Measurements from ENCODE around the gene IMPA2. TPM values are rescaled to one million over a fixed set of nuclear protein-coding genes. Genes with fewer than 3 reads are reported as not detected.

Gene IMPA2
- total RNA-seq, 1 donor from 2014 or later: 56.3 TPM

- H3K36me3 Mint-ChIP-seq: peaks cover 10% of the 10 kb centered on the region
- no peak for TF ChIP-seq CTCF (conservative IDR thresholded peaks at IDR 0.05)
- DNase-seq (ENCODE audit: extremely low spot score, unreplicated experiment): no peak
- H3K4me1 Mint-ChIP-seq (ENCODE audit: unreplicated experiment): peaks cover 26% of the 10 kb centered on the region
- H3K9me3 Mint-ChIP-seq: no peaks in the 10 kb centered on the region
- H3K27me3 Mint-ChIP-seq: no peaks in the 10 kb centered on the region
- no peak overlapping the region for H3K4me3 Mint-ChIP-seq
- H3K27ac Mint-ChIP-seq: no peak overlapping the region
These were observed 32.8 kb downstream of the IMPA2 start for GRCh38 chr18:12014086-12014485.

- H3K4me1 Mint-ChIP-seq (ENCODE audit: unreplicated experiment): peaks cover 26% of the 10 kb centered on the region
- no peak overlapping the region for H3K4me3 Mint-ChIP-seq
- no peaks in the 10 kb centered on the region for H3K27me3 Mint-ChIP-seq
- no peak for DNase-seq (ENCODE audit: extremely low spot score, unreplicated experiment)
- H3K9me3 Mint-ChIP-seq: no peaks in the 10 kb centered on the region
- peak overlapping the region; percentile 42 for H3K27ac Mint-ChIP-seq
- no peak for TF ChIP-seq CTCF (conservative IDR thresholded peaks at IDR 0.05)
- peaks cover 10% of the 10 kb centered on the region for H3K36me3 Mint-ChIP-seq
These were observed 33.5 kb downstream of the IMPA2 start for GRCh38 chr18:12014521-12015415.

- peaks cover 11% of the 10 kb centered on the region for H3K36me3 Mint-ChIP-seq
- no peaks in the 10 kb centered on the region for H3K27me3 Mint-ChIP-seq
- H3K27ac Mint-ChIP-seq: peak overlapping the region; percentile 50
- no peaks in the 10 kb centered on the region for H3K9me3 Mint-ChIP-seq
- no peak for DNase-seq (ENCODE audit: extremely low spot score, unreplicated experiment)
- no peak for TF ChIP-seq CTCF (conservative IDR thresholded peaks at IDR 0.05)
- peaks cover 26% of the 10 kb centered on the region for H3K4me1 Mint-ChIP-seq (ENCODE audit: unreplicated experiment)
- no peak overlapping the region for H3K4me3 Mint-ChIP-seq
These were observed 34.2 kb downstream of the IMPA2 start for GRCh38 chr18:12015416-12016062.

- Mint-ChIP-seq H3K36me3 (peaks cover 14% of the 10 kb centered on the region), H3K4me1 (ENCODE audit: unreplicated experiment) (peaks cover 26% of the 10 kb centered on the region), H3K4me3 (no peak overlapping the region), H3K27ac (no peak overlapping the region), H3K9me3 (no peaks in the 10 kb centered on the region), H3K27me3 (no peaks in the 10 kb centered on the region)
- DNase-seq (ENCODE audit: extremely low spot score, unreplicated experiment): no peak
- TF ChIP-seq CTCF (conservative IDR thresholded peaks at IDR 0.05): no peak
These were observed 35.8 kb downstream of the IMPA2 start for GRCh38 chr18:12017081-12017480.

- no peaks in the 10 kb centered on the region for H3K9me3 Mint-ChIP-seq
- H3K27me3 Mint-ChIP-seq: no peaks in the 10 kb centered on the region
- H3K4me3 Mint-ChIP-seq: no peak overlapping the region
- no peak for DNase-seq (ENCODE audit: extremely low spot score, unreplicated experiment)
- peaks cover 17% of the 10 kb centered on the region for H3K36me3 Mint-ChIP-seq
- no peak overlapping the region for H3K27ac Mint-ChIP-seq
- peaks cover 12% of the 10 kb centered on the region for H3K4me1 Mint-ChIP-seq (ENCODE audit: unreplicated experiment)
- TF ChIP-seq CTCF (conservative IDR thresholded peaks at IDR 0.05): no peak
These were observed 37.6 kb downstream of the IMPA2 start for GRCh38 chr18:12018861-12019260.

All from type B pancreatic cell (in vitro differentiated cells).